Measurements from ENCODE around the gene EPOP.

Gene EPOP

GRCh38 chr17:38674749-38675615 is at the start of gene EPOP:
EPOP (minus strand) TSS chr17:38674957; CDS start chr17:38674495, 462 bp downstream.
- DNase-seq (ENCODE audit: low spot score) = peak; percentile 85

DNA sequence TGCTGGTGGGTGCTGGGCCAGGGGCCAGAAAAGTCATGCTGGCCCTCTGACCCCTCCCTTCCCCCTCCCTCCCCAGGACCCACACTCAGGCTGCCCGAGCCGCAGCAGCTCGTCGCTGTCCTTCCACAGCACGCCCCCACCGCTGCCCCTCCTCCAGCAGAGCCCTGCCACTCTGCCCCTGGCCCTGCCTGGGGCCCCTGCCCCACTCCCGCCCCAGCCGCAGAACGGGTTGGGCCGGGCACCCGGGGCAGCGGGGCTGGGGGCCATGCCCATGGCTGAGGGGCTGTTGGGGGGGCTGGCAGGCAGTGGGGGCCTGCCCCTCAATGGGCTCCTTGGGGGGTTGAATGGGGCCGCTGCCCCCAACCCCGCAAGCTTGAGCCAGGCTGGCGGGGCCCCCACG is 47.0 kb upstream of the EPOP start:
- no peak for DNase-seq (ENCODE audit: low spot score)

DNA sequence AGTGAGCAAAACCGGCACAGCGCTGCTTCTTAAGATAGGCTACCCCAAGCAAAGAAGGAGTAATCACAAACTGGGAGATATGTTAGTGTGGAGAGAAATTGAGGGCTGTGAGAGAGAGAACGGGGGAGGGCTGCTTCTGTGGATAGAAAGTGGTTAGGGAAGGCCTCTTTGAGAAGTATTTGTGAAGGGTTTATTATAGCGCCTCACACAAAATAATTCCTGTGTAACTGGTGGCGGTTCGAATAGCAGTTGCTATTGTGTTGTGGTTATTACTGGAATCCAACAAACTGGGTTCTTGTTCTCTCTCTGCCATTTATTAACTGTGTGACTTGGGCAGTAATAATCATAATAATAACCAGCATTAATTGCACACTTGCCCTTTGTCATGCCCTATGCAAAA is 46.2 kb upstream of the EPOP start:
- no peak for DNase-seq (ENCODE audit: low spot score)

DNA sequence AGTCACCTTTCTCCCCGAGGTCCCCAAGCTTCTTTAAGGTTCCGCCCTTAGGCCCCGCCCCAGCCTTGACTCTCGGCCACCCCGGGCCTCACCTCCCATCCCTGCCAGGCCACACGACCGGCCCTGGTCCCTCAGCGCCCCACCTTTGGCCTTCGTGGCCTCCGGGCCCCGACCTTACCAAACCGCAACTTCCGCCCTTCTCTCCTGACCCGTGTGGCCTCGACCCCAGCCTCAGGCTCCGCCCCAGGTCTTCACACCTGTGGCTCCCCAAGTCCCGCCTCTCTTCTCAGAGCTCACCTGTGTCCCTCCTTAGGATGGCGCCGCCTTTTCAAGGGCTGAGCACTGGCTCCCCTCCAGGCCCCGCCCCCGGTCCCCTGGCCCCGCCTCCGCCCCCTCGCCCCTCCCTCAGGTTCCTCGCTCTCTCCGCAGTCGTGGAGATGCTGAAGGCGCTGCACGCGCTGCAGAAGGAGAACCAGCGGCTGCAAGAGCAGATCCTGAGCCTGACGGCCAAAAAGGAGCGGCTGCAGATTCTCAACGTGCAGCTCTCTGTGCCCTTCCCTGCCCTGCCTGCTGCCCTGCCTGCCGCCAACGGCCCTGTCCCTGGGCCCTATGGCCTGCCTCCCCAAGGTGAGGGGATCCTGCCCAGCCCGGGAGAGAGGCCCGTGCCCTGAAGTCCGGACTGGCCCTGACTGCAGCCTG is 45.3 kb upstream of the EPOP start:
- no peak for DNase-seq (ENCODE audit: low spot score)

- DNase-seq (ENCODE audit: low spot score) = no peak
Observed at GRCh38 chr17:38719289-38719942, 44.7 kb upstream of the EPOP start.

- DNase-seq (ENCODE audit: low spot score) = no peak
Observed at GRCh38 chr17:38717139-38717745, 42.5 kb upstream of the EPOP start.

GRCh38 chr17:38716368-38717005 is 41.7 kb upstream of the EPOP start:
- no peak for DNase-seq (ENCODE audit: low spot score)

DNA sequence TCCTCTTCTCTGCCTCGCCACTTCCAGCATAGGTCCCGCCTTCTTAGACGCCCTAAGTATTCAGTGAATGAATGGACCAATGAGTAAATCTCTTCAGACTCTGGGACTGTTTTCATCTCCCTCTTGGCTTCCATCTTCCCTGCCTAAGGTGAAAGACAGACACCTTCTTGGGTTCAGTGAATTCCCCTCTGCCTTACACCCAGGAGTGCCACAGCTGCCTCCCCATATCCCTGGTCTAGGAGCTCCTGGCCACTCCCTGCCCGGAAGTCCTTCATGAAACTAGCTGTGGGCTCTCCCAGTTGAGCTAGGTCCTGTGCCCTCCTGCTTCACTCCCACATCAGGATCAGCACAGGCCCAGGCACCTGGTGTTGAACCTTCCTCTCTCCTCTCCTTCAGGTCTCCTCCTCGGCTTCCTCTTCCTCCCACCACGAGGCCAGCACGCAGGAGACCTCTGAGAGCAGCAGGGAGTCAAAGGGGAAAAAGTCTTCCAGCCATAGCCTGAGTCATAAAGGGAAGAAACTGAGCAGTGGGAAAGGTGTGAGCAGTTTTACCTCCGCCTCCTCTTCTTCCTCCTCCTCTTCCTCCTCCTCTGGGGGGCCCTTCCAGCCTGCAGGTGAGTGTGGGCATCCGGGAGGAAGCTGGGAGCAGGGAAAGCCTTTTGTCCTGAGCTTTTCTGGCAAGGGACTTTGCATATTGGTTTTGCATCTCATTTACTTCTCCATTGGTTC is 40.6 kb upstream of the EPOP start:
- no peak for DNase-seq (ENCODE audit: low spot score)

DNA sequence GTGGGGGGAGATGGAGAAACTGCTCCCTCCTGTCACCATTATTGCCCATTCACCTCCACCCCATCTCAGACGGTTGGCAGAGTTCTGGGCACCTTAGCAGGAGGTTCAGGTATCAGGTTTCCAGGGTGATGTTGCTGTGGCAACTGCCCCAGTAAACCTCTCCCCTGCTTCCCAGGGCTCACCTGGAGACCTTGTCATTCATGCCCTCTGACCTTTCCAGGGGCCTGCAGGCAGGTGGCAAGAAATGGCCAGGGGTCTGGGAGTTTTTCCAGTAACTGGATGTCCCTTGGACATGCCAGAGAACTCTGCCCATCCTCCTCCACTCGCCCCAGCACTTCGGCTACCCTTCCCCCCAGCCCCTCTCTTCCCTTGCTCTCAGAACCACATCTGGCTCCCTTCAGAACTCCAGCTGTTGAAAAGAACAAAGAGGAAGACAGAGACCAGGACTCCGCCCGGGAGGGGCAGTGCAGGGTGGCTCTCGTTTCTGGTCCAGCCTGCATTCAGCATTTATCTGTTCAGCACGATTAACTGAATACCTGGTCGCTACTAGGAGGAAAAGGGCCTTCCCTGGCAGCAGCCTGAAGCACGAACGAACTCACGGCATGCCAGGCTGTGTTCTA is 38.8 kb upstream of the EPOP start:
- DNase-seq (ENCODE audit: low spot score) = no peak

DNA sequence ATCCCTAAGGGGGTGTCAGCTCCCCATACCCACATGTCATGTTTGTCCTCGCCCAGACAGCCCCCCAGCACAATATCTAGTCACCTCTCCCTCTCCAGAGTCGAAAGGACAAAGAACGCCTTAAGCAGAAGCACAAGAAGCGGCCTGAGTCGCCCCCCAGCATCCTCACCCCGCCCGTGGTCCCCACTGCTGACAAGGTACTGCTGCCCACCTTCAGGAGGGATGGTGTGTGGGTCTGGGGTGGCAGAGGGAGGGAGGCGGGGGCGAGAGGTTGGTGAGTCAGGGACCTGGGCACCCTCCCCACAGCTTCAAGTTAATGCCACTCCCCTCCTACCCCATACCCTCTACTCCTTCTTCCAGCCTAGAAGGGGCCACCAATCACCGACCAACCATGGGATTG is 37.8 kb upstream of the EPOP start:
- no peak for DNase-seq (ENCODE audit: low spot score)

- no peak for DNase-seq (ENCODE audit: low spot score)
Observed at GRCh38 chr17:38711792-38712571, 37.2 kb upstream of the EPOP start.

DNA sequence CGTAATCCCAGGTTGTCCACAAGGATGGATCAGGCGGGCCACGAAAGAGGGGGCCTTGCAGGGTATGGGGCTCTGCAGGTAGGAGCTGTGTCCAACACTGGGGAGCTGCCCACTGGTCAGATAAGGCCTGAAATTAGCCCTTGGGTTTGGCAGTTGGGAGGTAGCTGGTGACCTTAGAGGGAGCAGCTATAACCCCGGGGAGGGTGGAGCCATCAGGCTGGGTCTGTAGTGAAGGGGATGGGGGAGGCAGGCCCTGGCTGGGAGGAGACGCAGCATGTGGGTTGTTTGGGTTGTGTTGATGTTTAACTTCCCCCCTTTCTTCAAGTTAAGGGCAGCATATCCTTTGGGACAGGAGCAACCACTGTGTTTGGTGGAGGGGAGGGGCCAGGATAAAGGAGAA is 36.2 kb upstream of the EPOP start:
- no peak for DNase-seq (ENCODE audit: low spot score)

DNA sequence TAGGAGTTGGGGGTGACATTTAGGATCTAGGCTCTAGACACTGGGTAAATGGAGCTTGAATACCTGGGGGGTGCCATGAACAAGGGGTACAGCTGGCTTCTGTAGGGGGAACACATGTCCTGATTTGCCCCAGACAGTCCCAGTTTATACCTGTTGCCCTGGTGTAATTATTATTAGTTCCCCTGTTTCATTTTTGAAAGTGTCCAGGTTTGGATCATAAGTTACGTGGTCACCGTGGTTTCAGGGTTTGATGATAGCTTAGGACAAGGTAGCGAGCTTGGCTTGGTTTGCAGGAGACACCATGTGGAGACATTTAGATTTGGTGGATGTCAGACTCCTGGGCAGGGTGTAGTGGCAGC is 35.8 kb upstream of the EPOP start:
- no peak for DNase-seq (ENCODE audit: low spot score)

DNA sequence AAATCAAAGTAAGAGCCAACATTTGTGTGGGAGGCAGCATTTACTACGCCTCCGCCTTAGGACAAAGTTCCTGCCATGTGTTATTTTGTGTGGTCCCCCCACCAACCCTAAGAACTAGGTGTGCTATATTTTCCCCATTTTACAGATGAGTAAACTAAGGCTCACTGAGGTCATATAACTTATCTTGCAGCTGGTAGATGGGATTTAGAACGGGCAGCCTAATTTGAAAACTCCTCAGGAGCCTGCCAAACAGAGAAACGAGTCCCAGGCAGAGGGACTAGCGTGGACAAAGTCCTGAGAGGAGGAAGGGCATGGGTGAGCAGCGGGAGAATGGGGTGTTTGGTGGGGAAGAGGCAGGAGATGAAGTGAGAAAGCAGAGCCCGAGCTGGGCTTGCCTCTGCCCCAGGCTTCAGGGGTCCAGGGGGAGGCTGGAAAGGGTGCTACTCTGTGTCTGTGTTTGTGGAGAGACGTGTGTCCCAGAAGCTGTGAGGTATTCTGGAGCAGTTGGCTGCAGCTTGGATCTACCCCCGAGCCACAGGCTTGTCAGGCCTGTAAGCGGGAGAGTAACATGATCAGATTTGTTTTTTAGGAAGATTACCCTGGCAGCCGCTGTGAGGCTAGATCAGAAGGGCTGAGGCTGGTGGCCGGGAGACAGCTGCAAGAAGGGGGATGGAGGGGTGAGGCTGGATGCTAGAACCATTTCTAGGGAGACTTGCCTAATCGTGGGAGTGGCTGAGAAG is 35.3 kb upstream of the EPOP start:
- DNase-seq (ENCODE audit: low spot score) = no peak

GRCh38 chr17:38709104-38709820 is 34.5 kb upstream of the EPOP start:
- DNase-seq (ENCODE audit: low spot score) = no peak

GRCh38 chr17:38707678-38708351 is 33.1 kb upstream of the EPOP start:
- DNase-seq (ENCODE audit: low spot score) = no peak

- no peak for DNase-seq (ENCODE audit: low spot score)
Observed at GRCh38 chr17:38706505-38707216, 31.9 kb upstream of the EPOP start.

Measured in CD4-positive, alpha-beta T cell treated with Interleukin-15 for 4 hours (primary cell).